Heart right ventricle (tissue), 16 donors: ENCODE data around the gene VPS52. TPM values are rescaled to one million over a fixed set of nuclear protein-coding genes. Genes with fewer than 3 reads are reported as not detected.
A peak's percentile ranks its signal among the peaks of the same experiment; 100 is the strongest.

Source experiments
- ATAC-seq, 8 donors: fragments of 200-7000 bp; cut with Tn5 transposase; one replicate each; pipeline ENCODE4 v1.9.1; 2020; ENCODE audit warnings: mild to moderate bottlenecking in 8 of 8, moderate library complexity in 8 of 8, moderate number of reproducible peaks in 1 of 8
- DNase-seq, 2 donors: peaks; one replicate each; pipeline ENCODE4 v3.0.0-alpha.2; 2020
- H3K27ac ChIP-seq, 10 donors: fragments of 200-600 bp; sonication (generic) in 2 of 10; one replicate each; pipeline versions ENCODE4 v1.5.0 to v1.8.0; 2020 to 2022; ENCODE audit warnings: mild to moderate bottlenecking in 3 of 10
- H3K27me3 ChIP-seq, 7 donors: fragments of 200-600 bp; one replicate each; pipeline ENCODE4 v1.8.0; 2021 to 2022; ENCODE audit warnings: mild to moderate bottlenecking in 2 of 7
- H3K36me3 ChIP-seq, 9 donors: fragments of 200-600 bp; sonication (generic) in 1 of 9; one replicate each; pipeline versions ENCODE4 v1.5.0 to v1.8.0; 2020 to 2022; ENCODE audit warnings: mild to moderate bottlenecking in 2 of 9
- H3K4me1 ChIP-seq, 9 donors: fragments of 200-600 bp; sonication (generic) in 1 of 9; one replicate each; pipeline versions ENCODE4 v1.5.0 to v1.8.0; 2020 to 2022; ENCODE audit warnings: mild to moderate bottlenecking in 4 of 9
- H3K4me3 ChIP-seq, 10 donors: fragments of 200-600 bp; sonication (generic) in 2 of 10; one replicate each; pipeline versions ENCODE4 v1.5.0 to v1.8.0; 2020 to 2022; ENCODE audit warnings: mild to moderate bottlenecking in 7 of 10, moderate library complexity in 2 of 10
- H3K9me3 ChIP-seq, 11 donors: fragments of 200-600 bp in 10 of 11; sonication (generic) in 2 of 11; one replicate each; pipeline versions ENCODE4 v1.5.0 to v1.8.0; 2013 to 2022; ENCODE audit warnings: mild to moderate bottlenecking in 2 of 11, control low read depth in 1 of 11, moderate library complexity in 1 of 11
- CTCF ChIP-seq, 9 donors: fragments of 200-600 bp; sonication (generic) in 2 of 9; IDR thresholded peaks; one replicate each; pipeline versions ENCODE4 v1.5.0 to v1.8.0; 2021 to 2022; ENCODE audit warnings: antibody characterized with exemption in 9 of 9, mild to moderate bottlenecking in 5 of 9, moderate library complexity in 1 of 9
- WGBS, 2 donors: extraction: QIAGEN DNeasy Blood & Tissue Kit; methylation state at CpG; one replicate each; pipeline ENCODE4 v1.1.7; 2013; ENCODE audit warnings: inconsistent platforms in 1 of 2; 5-methylcytosine and 5-hydroxymethylcytosine counted together
- intact Hi-C, 10 donors: fragments of 100-400 bp; cut with DNase I; formaldehyde crosslinking; loops; one replicate each; pipeline versions ENCODE4 v1.11.1 to v1.14.2; 2022
- polyA plus RNA-seq, 2 donors: library from polyadenylated mRNA; stranded (reverse); fragments of 200-250 nt; gene quantifications; one replicate each; pipeline ENCODE4 v1.2.3, GENCODE V29; 2013
- total RNA-seq, 10 donors: library from RNA; stranded (reverse); fragmentation: NEBNext Ultra II Directional in 3 of 10; extraction: Animal tissue kit (Norgen Biotek cat#: 25700) in 3 of 10; gene quantifications; one replicate each; pipeline versions ENCODE4 v1.2.1 to v1.2.4, GENCODE V29; 2021 to 2023
- donor health status: Arrhythmogenic right ventricular cardiomyopathy.
- donor health status: ischemic (EF 13 %, LVEDD 7.1; RV severe dilation, severe dysfunction).
- donor health status: healthy with polysubstance abuse.
- donor health status: DM: no; HTN: yes; CAD: no.
- donor health status: DM: no; HTN: no; CAD: no.
- donor health status: ischemic (EF 25% LVEDD 6.9; RV normal size, moderate dysfunction).
- donor health status: ischemic (EF 25% LVEDD 5.7; RV mildly dilated, moderate dysfunction).
- donor health status: healthy.
- donor health status: DM: yes; HTN: yes; CAD: no.
- donor health status: Ischemic cardiomyopathy.
- donor health status: ischemic (EF 35%, LVEDD 5.7; RV mildly dilated, moderate dysfunction).
- donor health status: nonischemic (EF 11% LVEDD 7.7; RV severe dilation, severe dysfunction).
- donor health status: DM: yes; HTN: yes; CAD: no.
- donor health status: PGD.
- donor health status: ischemic (EF 29% LVEDD 5.4; RV normal size, mild dysfunction).
- donor health status: nonischemic (EF 23%, LVEDD 6.1; RV moderate dilation, normal function).

The VPS52 gene
- total and polyA plus RNA-seq, 12 donors: 25.2 to 45.7 (median 35.9) TPM

GRCh38 chr6:33313709-33314514, 42.2 kb upstream of the VPS52 start, which contains the start of gene TAPBP:
TSS of gene TAPBP (minus strand) at chr6:33314078. CDS start at chr6:33314041, 37 bp downstream.
- intact Hi-C loops: loop anchor here in 2 of 10 donors (2.0 to 10.0 kb wide), 2 partner anchors 15 to 101 kb away; partner anchors contain the start of genes CUTA (in 2 of the 2), PHF1 (in 2 of the 2) and RGL2 (in 1 of the 2)
- peak; percentile 55 to 70 for DNase-seq
- WGBS, 2 donors: 0 to 1% methylated on average over 47 of the region's 47 CpGs
- no peaks in the 10 kb centered on the region for H3K9me3 ChIP-seq
- peaks cover 12 to 64% (median 52%) of the 10 kb centered on the region in 9 donors for H3K4me1 ChIP-seq
- ATAC-seq: peak; percentile 11 to 57 (median 36)
- H3K4me3 ChIP-seq: peak within 1 kb of the TSS; percentile 78 to 99 (median 90)
- H3K27me3 ChIP-seq: no peaks in the 10 kb centered on the region
- peak within 1 kb of the TSS; percentile 93 to 100 (median 98) for H3K27ac ChIP-seq
- H3K36me3 ChIP-seq: peaks cover 0 to 46% (median 12%) of the 10 kb centered on the region in 9 donors
- TF ChIP-seq CTCF (IDR thresholded peaks at IDR 0.05): no peak

- H3K4me3 ChIP-seq: peak overlapping the region; percentile 78 to 99 (median 90)
- intact Hi-C loops: loop anchor here in 2 of 10 donors (2.0 to 10.0 kb wide), 2 partner anchors 14 to 102 kb away; partner anchors contain the start of genes CUTA (in 2 of the 2), PHF1 (in 2 of the 2) and RGL2 (in 1 of the 2)
- H3K36me3 ChIP-seq: peaks cover 0 to 46% (median 7%) of the 10 kb centered on the region in 9 donors
- H3K27me3 ChIP-seq: no peaks in the 10 kb centered on the region
- ATAC-seq (peak; percentile 2 to 32 (median 4)), DNase-seq (peak; percentile 47 to 58)
- WGBS, 2 donors: 1% methylated on average over 33 of the region's 33 CpGs
- no peak for TF ChIP-seq CTCF (IDR thresholded peaks at IDR 0.05)
- H3K9me3 ChIP-seq: no peaks in the 10 kb centered on the region
- peak overlapping the region; percentile 93 to 100 (median 98) for H3K27ac ChIP-seq
- peaks cover 12 to 57% (median 45%) of the 10 kb centered on the region in 9 donors for H3K4me1 ChIP-seq
Measured at GRCh38 chr6:33313105-33313708, 41.5 kb upstream of the VPS52 start.

GRCh38 chr6:33312361-33313104, 40.9 kb upstream of the VPS52 start:
- DNase-seq: peak; percentile 29 to 65
- 7% methylated on average over 29 of the region's 29 CpGs for WGBS, 2 donors

More at GRCh38 chr6:33312361-33313104, 40.9 kb upstream of the VPS52 start:
- Histone ChIP-seq H3K4me3 (peak overlapping the region; percentile 78 to 99 (median 90)), H3K27me3 (no peaks in the 10 kb centered on the region), H3K4me1 (peaks cover 12 to 55% (median 44%) of the 10 kb centered on the region in 9 donors), H3K36me3 (peaks cover 0 to 53% (median 7%) of the 10 kb centered on the region in 9 donors), H3K9me3 (no peaks in the 10 kb centered on the region), H3K27ac (peak overlapping the region; percentile 93 to 100 (median 98))
- peak in 6 of 8 donors; percentile 1 to 14 (median 9) for ATAC-seq
- no peak for TF ChIP-seq CTCF (IDR thresholded peaks at IDR 0.05)
- intact Hi-C loops: loop anchor here in 2 of 10 donors (2.0 to 10.0 kb wide), 2 partner anchors 14 to 102 kb away; partner anchors contain the start of genes CUTA (in 2 of the 2), PHF1 (in 2 of the 2) and RGL2 (in 1 of the 2)
